ENCODE data around the gene SORBS2.

- TF ChIP-seq, protein P1, sequence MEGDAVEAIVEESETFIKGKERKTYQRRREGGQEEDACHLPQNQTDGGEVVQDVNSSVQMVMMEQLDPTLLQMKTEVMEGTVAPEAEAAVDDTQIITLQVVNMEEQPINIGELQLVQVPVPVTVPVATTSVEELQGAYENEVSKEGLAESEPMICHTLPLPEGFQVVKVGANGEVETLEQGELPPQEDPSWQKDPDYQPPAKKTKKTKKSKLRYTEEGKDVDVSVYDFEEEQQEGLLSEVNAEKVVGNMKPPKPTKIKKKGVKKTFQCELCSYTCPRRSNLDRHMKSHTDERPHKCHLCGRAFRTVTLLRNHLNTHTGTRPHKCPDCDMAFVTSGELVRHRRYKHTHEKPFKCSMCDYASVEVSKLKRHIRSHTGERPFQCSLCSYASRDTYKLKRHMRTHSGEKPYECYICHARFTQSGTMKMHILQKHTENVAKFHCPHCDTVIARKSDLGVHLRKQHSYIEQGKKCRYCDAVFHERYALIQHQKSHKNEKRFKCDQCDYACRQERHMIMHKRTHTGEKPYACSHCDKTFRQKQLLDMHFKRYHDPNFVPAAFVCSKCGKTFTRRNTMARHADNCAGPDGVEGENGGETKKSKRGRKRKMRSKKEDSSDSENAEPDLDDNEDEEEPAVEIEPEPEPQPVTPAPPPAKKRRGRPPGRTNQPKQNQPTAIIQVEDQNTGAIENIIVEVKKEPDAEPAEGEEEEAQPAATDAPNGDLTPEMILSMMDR (conservative IDR thresholded peaks at IDR 0.05; ENCODE audit: low read length): no peak
- no peak for TF ChIP-seq EZH2phosphoT487 (IDR thresholded peaks at IDR 0.05; ENCODE audit: borderline replicate concordance)
Measured at GRCh38 chr4:185651137-185651677, 160.8 kb downstream of the SORBS2 start.

All from Loucy (cell line).